ENCODE data around the gene TMCC2.

TMCC2 gene

GRCh38 chr1:205240118-205240517 is 12.4 kb downstream of the TMCC2 start:
- DNase-seq (ENCODE audit: low read depth): no peak

DNA sequence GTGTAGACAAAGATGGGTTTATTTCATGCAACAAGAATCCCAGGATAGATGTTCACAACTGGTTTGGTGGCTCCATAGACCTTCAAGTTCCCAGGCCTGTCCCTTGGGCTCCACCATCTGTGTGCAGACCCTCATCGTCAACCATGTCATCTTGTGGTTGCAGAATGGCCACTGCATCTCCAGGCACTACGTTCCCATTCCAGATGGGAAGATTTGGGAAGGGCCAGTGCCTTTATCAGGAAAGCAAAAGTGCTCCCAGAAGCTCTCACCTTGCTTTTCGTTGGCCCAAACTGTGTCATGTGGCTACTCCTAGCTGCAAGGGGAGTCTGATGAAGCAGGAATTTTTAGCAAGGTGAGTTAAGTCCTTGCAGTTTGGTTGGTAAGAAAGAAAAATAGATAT is 12.8 kb downstream of the TMCC2 start:
- no peak for DNase-seq (ENCODE audit: low read depth)

GRCh38 chr1:205241366-205242030 is 13.8 kb downstream of the TMCC2 start:
- no peak for DNase-seq (ENCODE audit: low read depth)

GRCh38 chr1:205243350-205244191 is 15.8 kb downstream of the TMCC2 start:
- no peak for DNase-seq (ENCODE audit: low read depth)

GRCh38 chr1:205244384-205244783 is 16.6 kb downstream of the TMCC2 start:
- DNase-seq (ENCODE audit: low read depth): no peak

GRCh38 chr1:205245096-205245495 is 17.4 kb downstream of the TMCC2 start:
- DNase-seq (ENCODE audit: low read depth): no peak

- DNase-seq (ENCODE audit: low read depth): no peak
Measured at GRCh38 chr1:205246351-205247119, 18.8 kb downstream of the TMCC2 start.

DNA sequence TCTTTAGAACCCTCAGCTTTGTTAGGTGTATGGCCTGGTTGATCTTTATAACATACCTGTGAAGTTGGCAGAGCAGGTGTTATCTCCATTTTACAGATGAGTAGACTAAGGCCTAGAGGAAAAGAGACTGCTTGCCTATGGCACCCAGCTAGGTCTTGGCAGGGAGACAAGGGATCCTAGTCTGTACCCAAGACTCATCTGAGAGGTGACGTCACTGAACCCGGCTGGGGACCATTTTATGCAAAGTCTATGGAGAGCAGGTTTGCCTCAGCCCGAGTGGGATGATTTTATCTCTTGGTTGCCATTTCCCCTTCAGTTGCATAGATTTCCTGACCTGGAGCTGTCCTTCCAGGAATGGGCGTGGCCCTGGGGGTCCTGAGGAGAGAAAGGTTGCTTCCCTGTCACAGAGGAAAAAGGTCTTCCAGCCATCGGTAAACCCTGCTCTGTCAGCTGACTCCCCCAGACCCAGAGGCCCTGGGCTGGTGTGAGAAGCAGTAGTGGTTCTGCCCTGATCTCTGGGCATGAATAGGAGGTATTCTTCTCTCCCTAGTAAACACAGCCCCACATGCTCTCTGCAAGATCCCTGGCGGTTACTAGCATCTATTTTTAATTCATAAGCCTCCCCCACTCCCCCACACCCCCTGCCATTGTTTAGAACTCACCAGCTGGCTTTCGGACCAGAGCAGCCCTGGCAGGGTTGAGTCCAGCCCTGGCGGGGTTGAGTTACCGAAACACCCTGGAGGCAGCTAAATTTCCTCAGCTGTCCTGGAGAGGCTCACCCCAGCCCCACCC is 19.6 kb downstream of the TMCC2 start:
- DNase-seq (ENCODE audit: low read depth): no peak

DNA sequence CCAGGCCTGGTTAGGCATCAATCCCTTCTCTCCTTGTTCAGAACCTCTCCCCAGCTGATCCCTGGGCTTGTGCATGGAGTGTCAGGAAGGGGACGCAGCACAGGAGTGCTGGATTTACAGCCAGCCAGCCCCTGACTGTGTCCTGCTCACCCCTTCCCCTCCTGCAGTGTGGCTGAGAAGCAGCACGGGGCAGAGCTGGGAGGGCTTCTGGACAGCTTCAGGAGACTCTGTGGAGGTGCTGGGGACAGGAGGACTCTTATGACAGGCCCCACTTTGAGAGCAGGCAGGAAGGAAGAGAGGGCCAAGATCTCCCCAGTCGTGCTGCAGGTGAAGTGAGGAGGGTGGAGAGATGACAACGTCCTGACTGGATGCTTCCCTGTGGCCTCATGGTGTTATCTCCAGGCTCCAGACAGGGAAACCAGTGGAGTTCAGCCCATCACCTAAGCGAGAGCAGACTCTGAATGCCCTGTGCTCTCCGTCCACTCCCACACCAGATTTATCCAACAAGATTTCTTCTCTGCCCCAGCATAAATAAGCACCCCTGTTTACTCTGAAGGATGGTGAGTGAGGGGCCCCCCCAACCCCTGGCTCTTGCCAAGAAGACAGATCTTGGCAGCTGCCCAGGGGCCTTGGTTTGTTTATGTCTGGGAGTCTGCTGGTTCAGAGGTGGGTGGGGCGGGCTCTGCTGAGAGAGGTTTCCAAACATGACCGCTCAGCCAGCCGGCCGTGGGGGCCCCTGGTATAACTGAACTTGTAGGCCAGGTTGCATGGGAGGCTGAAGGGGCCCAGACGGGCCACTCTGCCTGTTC is 21.3 kb downstream of the TMCC2 start:
- no peak for DNase-seq (ENCODE audit: low read depth)

- no peak for DNase-seq (ENCODE audit: low read depth)
Measured at GRCh38 chr1:205249651-205250050, 21.9 kb downstream of the TMCC2 start.

DNA sequence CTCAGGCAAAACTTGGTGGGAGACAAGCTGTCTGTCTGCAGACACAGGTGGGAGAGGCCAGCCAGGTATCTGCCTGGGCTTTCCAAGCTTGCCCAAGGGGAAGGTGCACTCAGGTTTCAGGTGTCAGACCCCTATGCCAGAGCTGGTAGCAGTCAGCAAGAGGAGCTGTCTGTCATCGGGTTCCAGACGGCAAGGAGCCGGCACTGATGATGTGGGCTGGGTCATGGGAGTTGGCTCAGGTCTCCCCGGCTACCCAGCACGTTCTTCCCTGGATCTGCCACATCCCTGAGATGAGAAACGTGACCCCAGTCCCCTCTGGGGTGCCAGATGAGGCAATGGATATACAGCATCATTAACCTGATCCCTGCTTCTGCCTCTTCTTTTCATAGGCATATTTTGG is 23.0 kb downstream of the TMCC2 start:
- no peak for DNase-seq (ENCODE audit: low read depth)

- DNase-seq (ENCODE audit: low read depth): no peak
Measured at GRCh38 chr1:205251576-205251975, 23.8 kb downstream of the TMCC2 start.

DNA sequence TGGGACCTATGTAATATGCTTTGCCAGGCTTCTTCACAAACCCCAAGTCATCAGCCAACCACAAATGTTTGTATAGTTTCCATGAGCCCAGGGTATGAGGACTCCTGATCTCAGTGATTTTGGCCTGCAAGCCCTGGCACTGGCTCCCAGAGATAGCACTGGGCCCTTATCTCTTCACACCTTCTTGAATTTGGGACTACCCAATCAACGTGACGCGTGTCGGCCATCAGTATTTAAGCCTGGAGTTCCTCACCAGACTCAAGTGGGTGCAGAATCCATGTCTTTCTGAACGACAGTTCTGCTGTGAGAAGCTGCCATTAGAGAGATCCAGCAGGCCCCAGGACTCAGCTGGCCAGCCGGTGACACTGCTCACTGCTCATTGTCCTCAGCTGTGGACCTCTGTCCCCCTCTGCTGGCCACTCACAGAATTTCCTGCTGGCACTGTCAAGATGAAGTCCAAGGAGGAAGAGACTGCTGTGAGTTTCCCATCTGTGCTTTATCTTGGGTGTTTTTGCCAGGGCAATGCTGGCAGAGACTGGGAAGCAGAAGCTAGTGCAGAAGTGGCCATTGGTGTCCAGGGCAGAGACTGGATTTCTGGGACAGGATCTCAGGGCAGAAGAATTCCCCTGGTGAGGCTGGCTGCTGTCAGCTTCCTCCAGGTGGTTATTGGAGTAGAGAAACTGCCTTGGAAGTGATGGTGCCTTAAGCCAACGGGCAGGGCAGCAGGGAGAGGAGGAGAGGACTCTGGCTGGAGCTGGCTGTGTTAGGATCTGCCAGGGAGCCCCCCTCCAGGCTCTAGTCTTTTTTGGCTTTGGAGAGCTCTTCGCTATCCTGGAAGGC is 28.4 kb downstream of the TMCC2 start:
- DNase-seq (ENCODE audit: low read depth): peak; percentile 43

GRCh38 chr1:205256951-205257625 is 29.3 kb downstream of the TMCC2 start:
- no peak for DNase-seq (ENCODE audit: low read depth)

GRCh38 chr1:205257735-205258134 is 30.0 kb downstream of the TMCC2 start:
- no peak for DNase-seq (ENCODE audit: low read depth)

DNA sequence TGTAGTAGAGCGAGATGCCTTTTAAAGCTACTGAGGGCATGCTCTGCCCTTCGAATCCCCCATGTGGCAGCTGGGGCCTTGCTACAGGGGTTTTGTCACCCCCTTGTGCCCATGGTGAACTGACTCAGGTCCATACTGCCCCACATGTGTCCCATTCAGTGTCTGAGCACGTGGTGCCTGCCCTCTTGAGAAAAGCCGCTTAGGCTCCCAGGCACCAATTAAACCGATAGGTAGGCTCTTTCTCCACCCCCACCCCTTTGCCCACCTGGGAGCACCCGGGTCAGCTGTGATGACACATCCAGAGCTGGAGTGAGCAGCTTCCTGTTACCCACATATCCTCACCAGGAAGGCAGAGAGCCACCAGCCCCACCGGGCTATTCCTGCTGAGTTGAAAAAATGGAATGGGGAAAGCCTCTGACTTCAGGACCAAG is 30.5 kb downstream of the TMCC2 start:
- no peak for DNase-seq (ENCODE audit: low read depth)

DNA sequence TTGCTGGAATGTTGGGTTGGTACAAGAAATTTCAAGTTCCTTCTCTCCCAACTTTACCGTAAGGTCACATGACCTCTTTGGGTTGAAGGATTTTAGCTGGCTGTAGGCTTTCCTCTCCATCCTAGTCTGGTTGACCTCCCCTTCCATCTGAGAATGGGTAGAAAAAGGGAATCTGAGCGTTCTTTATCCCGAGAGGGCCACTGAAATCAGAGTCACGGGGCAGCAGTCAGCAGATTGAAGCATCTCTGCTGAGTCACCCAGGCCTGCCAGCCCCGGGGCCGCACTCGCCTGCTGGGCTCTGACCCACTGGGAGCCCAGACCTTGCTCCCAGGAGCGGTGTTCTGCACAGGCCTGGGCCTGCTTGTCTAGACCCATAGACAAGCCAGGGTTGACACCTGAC is 31.0 kb downstream of the TMCC2 start:
- no peak for DNase-seq (ENCODE audit: low read depth)

DNA sequence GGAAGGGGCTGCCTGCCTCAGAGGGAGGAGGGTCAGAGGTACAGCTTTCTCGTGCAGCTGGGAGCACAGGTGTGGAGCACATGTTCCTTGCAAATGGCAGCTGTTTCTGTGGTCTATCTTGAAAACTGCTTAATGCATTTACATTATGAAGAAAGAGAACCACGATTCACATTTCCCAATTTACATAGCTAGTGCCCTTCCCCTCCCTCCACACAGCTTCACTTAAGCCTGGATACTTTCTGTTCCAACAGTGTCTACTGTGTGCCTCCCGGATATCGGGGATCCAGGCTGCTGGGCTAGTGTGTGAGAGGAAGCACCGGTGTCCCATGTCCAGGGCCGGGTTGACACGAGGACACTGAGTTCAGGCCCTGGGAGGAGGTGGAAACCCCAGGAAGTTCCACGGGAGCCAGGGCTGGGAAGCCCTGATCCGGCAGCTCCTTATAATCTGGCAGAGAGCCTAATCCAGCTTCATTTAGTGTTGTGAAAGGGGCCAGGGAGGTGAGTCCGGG is 31.6 kb downstream of the TMCC2 start:
- no peak for DNase-seq (ENCODE audit: low read depth)

GRCh38 chr1:205259998-205260397 is 32.3 kb downstream of the TMCC2 start:
- no peak for DNase-seq (ENCODE audit: low read depth)
